ENCODE data around the gene RDH11. TPM values are rescaled to one million over a fixed set of nuclear protein-coding genes. Genes with fewer than 3 reads are reported as not detected.

Gene RDH11
- polyA plus RNA-seq, 1 of the 3 experiments (the other 2 are of a cell fraction) = 44.7 TPM

DNA sequence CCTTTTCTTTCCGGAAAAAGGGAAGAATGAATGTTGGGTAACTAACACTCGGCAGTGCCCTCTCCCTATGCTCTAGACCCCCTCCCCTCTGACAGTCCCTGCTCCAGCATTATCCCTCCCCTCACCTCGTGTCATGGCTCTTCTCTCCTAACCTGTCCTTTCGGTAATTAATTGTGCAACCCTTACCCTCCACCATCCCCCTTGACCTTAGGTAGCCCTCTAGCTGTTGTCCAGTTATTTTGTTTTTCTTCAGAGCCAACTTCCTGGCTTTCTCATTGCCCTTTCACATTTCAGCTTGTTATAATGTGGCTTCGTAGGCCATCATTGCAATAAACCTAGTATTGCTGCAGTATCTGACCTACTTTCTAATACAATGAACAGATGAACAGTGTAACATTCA, 64.6 kb downstream of the RDH11 start:
- Histone ChIP-seq H2AFZ (ENCODE audit: low read depth) (no peak overlapping the region), H3K9me2 (no peaks in the 10 kb centered on the region), H3K27ac (ENCODE audit: low read depth in 2 of 2, low read length in 1 of 2) (no peak overlapping the region), H3K27me3 (ENCODE audit: insufficient read depth) (no peaks in the 10 kb centered on the region), H3K9me3 (no peaks in the 10 kb centered on the region), H3K4me3 (ENCODE audit: low read depth in 2 of 2, low read length in 1 of 2) (no peak overlapping the region), H3K4me2 (no peak overlapping the region), H3K36me3 (replicated peaks in 1 of 2; ENCODE audit: control insufficient read depth in 1 of 2, insufficient read depth in 2 of 2, low read length in 1 of 2) (no peaks in the 10 kb centered on the region), H3K79me2 (ENCODE audit: insufficient read depth) (no peaks in the 10 kb centered on the region), H3K9ac (no peak overlapping the region), H3F3A (replicated peaks; ENCODE audit: insufficient read depth) (no peaks in the 10 kb centered on the region), H4K20me1 (ENCODE audit: insufficient read depth) (no peaks in the 10 kb centered on the region), H3K4me1 (ENCODE audit: control insufficient read depth in 1 of 2, insufficient read depth in 2 of 2, low read depth in 1 of 2, low read length in 1 of 2) (no peaks in the 10 kb centered on the region)
- ChIA-PET POLR2A (no interaction called here), CTCF (interaction anchor here (0.7 to 2.9 kb wide), 4 partner anchors 12 to 73 kb away, joined by 4 to 8 read pairs (median 6); no protein-coding TSS in a partner anchor)
- TF ChIP-seq GABPA (IDR thresholded peaks at IDR 0.05; ENCODE audit: low read depth) = no peak
- no peak for TF ChIP-seq MXI1 (IDR thresholded peaks at IDR 0.05; ENCODE audit: low read depth, low read length)
- no peak for TF ChIP-seq TCF12 (IDR thresholded peaks at IDR 0.05)
- no peak for TF ChIP-seq ELF1 (IDR thresholded peaks at IDR 0.05)
- no peak for TF ChIP-seq TEAD4 (IDR thresholded peaks at IDR 0.05; ENCODE audit: borderline replicate concordance, insufficient read depth)
- no peak for TF ChIP-seq MEF2A (IDR thresholded peaks at IDR 0.05; ENCODE audit: borderline replicate concordance, low read depth)
- no peak for TF ChIP-seq EZH2phosphoT487 (IDR thresholded peaks at IDR 0.05; ENCODE audit: borderline replicate concordance, low read depth)
- TF ChIP-seq FOXM1 (IDR thresholded peaks at IDR 0.05; ENCODE audit: low read depth) = no peak
- no peak for TF ChIP-seq SMC3 (IDR thresholded peaks at IDR 0.05; ENCODE audit: low read depth, low read length)
- no peak for TF ChIP-seq SIN3A (IDR thresholded peaks at IDR 0.05; ENCODE audit: borderline replicate concordance, low read depth, low read length)
- TF ChIP-seq JUND (IDR thresholded peaks at IDR 0.05) = no peak
- 84% methylated on average over 5 of the region's 5 CpGs for WGBS (ENCODE audit: low lambda C conversion rate)
- DNase-seq = no peak

DNA sequence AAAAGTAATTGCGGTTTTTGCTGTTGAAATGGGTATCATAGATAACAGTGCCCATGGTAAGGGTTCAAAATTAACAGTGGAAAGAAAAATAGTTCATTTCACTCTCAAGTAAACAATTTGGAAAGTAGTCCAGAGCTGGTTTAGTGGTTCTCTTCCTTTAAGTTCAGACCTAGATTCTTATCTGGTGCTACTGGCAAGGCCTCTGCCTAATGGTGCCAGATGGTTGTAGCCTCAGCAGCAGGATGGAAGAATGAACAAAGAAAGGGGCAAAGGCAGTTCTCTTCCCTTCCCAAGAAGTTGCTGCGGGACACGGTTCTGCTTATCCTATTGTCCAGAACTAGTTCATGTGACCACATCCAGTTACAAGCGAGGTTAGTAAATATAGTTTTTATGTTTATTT, 65.4 kb downstream of the RDH11 start:
- ChIA-PET CTCF (interaction anchor here (1.0 to 2.9 kb wide), 2 partner anchors 37 to 103 kb away, joined by 3 to 8 read pairs; no protein-coding TSS in a partner anchor), POLR2A (no interaction called here)
- Histone ChIP-seq H3K27me3 (ENCODE audit: insufficient read depth) (no peaks in the 10 kb centered on the region), H3K4me2 (no peak overlapping the region), H2AFZ (ENCODE audit: low read depth) (no peak overlapping the region), H3K9me2 (no peaks in the 10 kb centered on the region), H3K36me3 (replicated peaks in 1 of 2; ENCODE audit: control insufficient read depth in 1 of 2, insufficient read depth in 2 of 2, low read length in 1 of 2) (no peaks in the 10 kb centered on the region), H3K4me1 (ENCODE audit: control insufficient read depth in 1 of 2, insufficient read depth in 2 of 2, low read depth in 1 of 2, low read length in 1 of 2) (no peaks in the 10 kb centered on the region), H3K79me2 (ENCODE audit: insufficient read depth) (no peaks in the 10 kb centered on the region), H3K4me3 (ENCODE audit: low read depth in 2 of 2, low read length in 1 of 2) (no peak overlapping the region), H3K9ac (no peak overlapping the region), H3K9me3 (no peaks in the 10 kb centered on the region), H3F3A (replicated peaks; ENCODE audit: insufficient read depth) (no peaks in the 10 kb centered on the region), H4K20me1 (ENCODE audit: insufficient read depth) (no peaks in the 10 kb centered on the region), H3K27ac (ENCODE audit: low read depth in 2 of 2, low read length in 1 of 2) (no peak overlapping the region)
- DNase-seq = no peak
- TF ChIP-seq ELF1 (IDR thresholded peaks at IDR 0.05) (no peak), FOSL2 (IDR thresholded peaks at IDR 0.05; ENCODE audit: borderline replicate concordance, low read depth) (no peak)
- TF ChIP-seq, protein P1, sequence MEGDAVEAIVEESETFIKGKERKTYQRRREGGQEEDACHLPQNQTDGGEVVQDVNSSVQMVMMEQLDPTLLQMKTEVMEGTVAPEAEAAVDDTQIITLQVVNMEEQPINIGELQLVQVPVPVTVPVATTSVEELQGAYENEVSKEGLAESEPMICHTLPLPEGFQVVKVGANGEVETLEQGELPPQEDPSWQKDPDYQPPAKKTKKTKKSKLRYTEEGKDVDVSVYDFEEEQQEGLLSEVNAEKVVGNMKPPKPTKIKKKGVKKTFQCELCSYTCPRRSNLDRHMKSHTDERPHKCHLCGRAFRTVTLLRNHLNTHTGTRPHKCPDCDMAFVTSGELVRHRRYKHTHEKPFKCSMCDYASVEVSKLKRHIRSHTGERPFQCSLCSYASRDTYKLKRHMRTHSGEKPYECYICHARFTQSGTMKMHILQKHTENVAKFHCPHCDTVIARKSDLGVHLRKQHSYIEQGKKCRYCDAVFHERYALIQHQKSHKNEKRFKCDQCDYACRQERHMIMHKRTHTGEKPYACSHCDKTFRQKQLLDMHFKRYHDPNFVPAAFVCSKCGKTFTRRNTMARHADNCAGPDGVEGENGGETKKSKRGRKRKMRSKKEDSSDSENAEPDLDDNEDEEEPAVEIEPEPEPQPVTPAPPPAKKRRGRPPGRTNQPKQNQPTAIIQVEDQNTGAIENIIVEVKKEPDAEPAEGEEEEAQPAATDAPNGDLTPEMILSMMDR (IDR thresholded peaks at IDR 0.05) = no peak
- TF ChIP-seq, protein P2, sequence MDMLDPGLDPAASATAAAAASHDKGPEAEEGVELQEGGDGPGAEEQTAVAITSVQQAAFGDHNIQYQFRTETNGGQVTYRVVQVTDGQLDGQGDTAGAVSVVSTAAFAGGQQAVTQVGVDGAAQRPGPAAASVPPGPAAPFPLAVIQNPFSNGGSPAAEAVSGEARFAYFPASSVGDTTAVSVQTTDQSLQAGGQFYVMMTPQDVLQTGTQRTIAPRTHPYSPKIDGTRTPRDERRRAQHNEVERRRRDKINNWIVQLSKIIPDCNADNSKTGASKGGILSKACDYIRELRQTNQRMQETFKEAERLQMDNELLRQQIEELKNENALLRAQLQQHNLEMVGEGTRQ (IDR thresholded peaks at IDR 0.05; ENCODE audit: borderline replicate concordance, low read depth, low read length) = no peak
- TF ChIP-seq, protein P3, sequence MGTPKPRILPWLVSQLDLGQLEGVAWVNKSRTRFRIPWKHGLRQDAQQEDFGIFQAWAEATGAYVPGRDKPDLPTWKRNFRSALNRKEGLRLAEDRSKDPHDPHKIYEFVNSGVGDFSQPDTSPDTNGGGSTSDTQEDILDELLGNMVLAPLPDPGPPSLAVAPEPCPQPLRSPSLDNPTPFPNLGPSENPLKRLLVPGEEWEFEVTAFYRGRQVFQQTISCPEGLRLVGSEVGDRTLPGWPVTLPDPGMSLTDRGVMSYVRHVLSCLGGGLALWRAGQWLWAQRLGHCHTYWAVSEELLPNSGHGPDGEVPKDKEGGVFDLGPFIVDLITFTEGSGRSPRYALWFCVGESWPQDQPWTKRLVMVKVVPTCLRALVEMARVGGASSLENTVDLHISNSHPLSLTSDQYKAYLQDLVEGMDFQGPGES (IDR thresholded peaks at IDR 0.05; ENCODE audit: low read depth, low read length) = no peak
- 91% methylated on average over 4 of the region's 4 CpGs for WGBS (ENCODE audit: low lambda C conversion rate)

Data from SK-N-SH (cell line).